Prostate gland (tissue), 2 donors: ENCODE data around the gene C3.

ENCODE experiments used
- POLR2A ChIP-seq: fragments of 450-650 bp; IDR thresholded peaks from one replicate; pipeline ENCODE4 v1.6.1; 2016; ENCODE audit warnings: antibody characterized with exemption, mild to moderate bottlenecking
- TF ChIP-seq, protein P1 (sequence below), 4 experiments: fragments of 200-600 bp in 2 of 4; fragments of 450-650 bp in 2 of 4; sonication (generic) in 2 of 4; IDR thresholded peaks; 1 replicate in 3 of 4; 2 replicates in 1 of 4; pipeline ENCODE4 v1.5.1; 2016 to 2019; ENCODE audit warnings: antibody characterized with exemption in 4 of 4, mild to moderate bottlenecking in 2 of 4, moderate library complexity in 2 of 4

DNA sequence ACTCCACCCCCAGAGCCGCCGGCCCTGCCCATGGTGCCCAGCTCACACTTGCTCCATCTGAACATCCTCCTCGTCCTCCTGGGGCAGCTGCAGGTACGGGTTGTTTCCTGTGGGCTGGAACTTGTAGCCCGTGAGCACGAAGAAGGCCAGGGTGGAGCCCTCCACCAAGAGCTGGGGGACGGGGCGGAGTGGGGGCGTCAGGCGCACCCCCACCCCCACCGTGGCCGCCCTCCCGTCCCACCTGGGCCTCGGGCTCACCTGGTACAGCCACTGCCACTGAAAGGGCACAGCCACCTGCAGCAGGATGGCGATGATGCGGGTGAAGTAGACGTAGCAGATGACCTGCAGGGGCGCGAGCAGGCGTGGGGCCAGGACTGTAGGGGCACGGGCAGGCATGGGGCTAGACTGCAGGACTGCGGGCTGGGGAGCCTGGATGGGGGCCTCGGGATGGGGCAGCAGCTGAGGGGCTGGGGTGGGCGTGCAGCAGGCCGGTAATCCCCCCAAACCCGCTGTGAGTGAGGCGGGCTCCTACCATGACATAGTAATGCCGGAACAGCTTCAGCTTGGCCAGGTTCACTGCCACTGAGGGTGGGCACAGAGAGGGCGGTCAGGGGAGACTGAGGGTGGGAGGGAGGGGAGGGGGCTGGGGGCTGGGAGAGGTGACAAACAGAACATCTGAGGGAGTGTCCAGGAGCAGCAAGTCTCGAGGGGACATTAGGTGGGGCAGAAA lies 10.7 kb upstream of the C3 start:
- no peak for TF ChIP-seq POLR2A
- TF ChIP-seq, protein P1, sequence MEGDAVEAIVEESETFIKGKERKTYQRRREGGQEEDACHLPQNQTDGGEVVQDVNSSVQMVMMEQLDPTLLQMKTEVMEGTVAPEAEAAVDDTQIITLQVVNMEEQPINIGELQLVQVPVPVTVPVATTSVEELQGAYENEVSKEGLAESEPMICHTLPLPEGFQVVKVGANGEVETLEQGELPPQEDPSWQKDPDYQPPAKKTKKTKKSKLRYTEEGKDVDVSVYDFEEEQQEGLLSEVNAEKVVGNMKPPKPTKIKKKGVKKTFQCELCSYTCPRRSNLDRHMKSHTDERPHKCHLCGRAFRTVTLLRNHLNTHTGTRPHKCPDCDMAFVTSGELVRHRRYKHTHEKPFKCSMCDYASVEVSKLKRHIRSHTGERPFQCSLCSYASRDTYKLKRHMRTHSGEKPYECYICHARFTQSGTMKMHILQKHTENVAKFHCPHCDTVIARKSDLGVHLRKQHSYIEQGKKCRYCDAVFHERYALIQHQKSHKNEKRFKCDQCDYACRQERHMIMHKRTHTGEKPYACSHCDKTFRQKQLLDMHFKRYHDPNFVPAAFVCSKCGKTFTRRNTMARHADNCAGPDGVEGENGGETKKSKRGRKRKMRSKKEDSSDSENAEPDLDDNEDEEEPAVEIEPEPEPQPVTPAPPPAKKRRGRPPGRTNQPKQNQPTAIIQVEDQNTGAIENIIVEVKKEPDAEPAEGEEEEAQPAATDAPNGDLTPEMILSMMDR (IDR thresholded peaks at IDR 0.05) = no peak
